Measurements from ENCODE around the gene ZBTB9.

ZBTB9 gene

GRCh38 chr6:33454009-33454946 is at the start of gene ZBTB9:
TSS of gene ZBTB9 (plus strand) at chr6:33454576. CDS start at chr6:33455101, 525 bp downstream.
- Histone ChIP-seq H3K4me3 (replicated peaks; ENCODE audit: low read depth, low read length) (peak within 1 kb of the TSS; percentile 96), H3K36me3 (ENCODE audit: control insufficient read depth, insufficient read depth, low read length) (peaks cover 5% of the 10 kb centered on the region)

GRCh38 chr6:33404884-33405283 is 49.5 kb upstream of the ZBTB9 start:
- DNase-seq (ENCODE audit: extremely low read depth, insufficient read length), result no peak
- TF ChIP-seq CTCF (IDR thresholded peaks at IDR 0.05; ENCODE audit: insufficient read depth, low read length, poor library complexity, severe bottlenecking), result no peak
- peaks cover 27% of the 10 kb centered on the region for H3K36me3 ChIP-seq (ENCODE audit: control insufficient read depth, insufficient read depth, low read length)

More at GRCh38 chr6:33454009-33454946, at the start of gene ZBTB9:
- no peak for TF ChIP-seq CTCF (IDR thresholded peaks at IDR 0.05; ENCODE audit: insufficient read depth, low read length, poor library complexity, severe bottlenecking)
- DNase-seq (ENCODE audit: extremely low read depth, insufficient read length), result peak; percentile 93
- no peaks in the 10 kb centered on the region for H3K27me3 ChIP-seq (replicated peaks; ENCODE audit: control insufficient read depth, insufficient read depth, low read length)

GRCh38 chr6:33405386-33405940 is 48.9 kb upstream of the ZBTB9 start:
- no peak overlapping the region for H3K4me3 ChIP-seq (replicated peaks; ENCODE audit: low read depth, low read length)
- no peak for DNase-seq (ENCODE audit: extremely low read depth, insufficient read length)
- H3K27me3 ChIP-seq (replicated peaks; ENCODE audit: control insufficient read depth, insufficient read depth, low read length), result no peaks in the 10 kb centered on the region
- TF ChIP-seq CTCF (IDR thresholded peaks at IDR 0.05; ENCODE audit: insufficient read depth, low read length, poor library complexity, severe bottlenecking), result no peak
- peaks cover 27% of the 10 kb centered on the region for H3K36me3 ChIP-seq (ENCODE audit: control insufficient read depth, insufficient read depth, low read length)

More at GRCh38 chr6:33404884-33405283, 49.5 kb upstream of the ZBTB9 start:
- H3K4me3 ChIP-seq (replicated peaks; ENCODE audit: low read depth, low read length), result no peak overlapping the region
- H3K27me3 ChIP-seq (replicated peaks; ENCODE audit: control insufficient read depth, insufficient read depth, low read length), result no peaks in the 10 kb centered on the region

- DNase-seq (ENCODE audit: extremely low read depth, insufficient read length), result no peak
- TF ChIP-seq CTCF (IDR thresholded peaks at IDR 0.05; ENCODE audit: insufficient read depth, low read length, poor library complexity, severe bottlenecking), result no peak
- Histone ChIP-seq H3K27me3 (replicated peaks; ENCODE audit: control insufficient read depth, insufficient read depth, low read length) (no peaks in the 10 kb centered on the region), H3K4me3 (replicated peaks; ENCODE audit: low read depth, low read length) (no peak overlapping the region), H3K36me3 (ENCODE audit: control insufficient read depth, insufficient read depth, low read length) (peaks cover 27% of the 10 kb centered on the region)
Measured at GRCh38 chr6:33406126-33406525, 48.2 kb upstream of the ZBTB9 start.

GRCh38 chr6:33407132-33407718 is 47.2 kb upstream of the ZBTB9 start:
- H3K27me3 ChIP-seq (replicated peaks; ENCODE audit: control insufficient read depth, insufficient read depth, low read length), result no peaks in the 10 kb centered on the region
- H3K4me3 ChIP-seq (replicated peaks; ENCODE audit: low read depth, low read length), result no peak overlapping the region
- TF ChIP-seq CTCF (IDR thresholded peaks at IDR 0.05; ENCODE audit: insufficient read depth, low read length, poor library complexity, severe bottlenecking), result peak; percentile 12
- H3K36me3 ChIP-seq (ENCODE audit: control insufficient read depth, insufficient read depth, low read length), result peaks cover 27% of the 10 kb centered on the region
- DNase-seq (ENCODE audit: extremely low read depth, insufficient read length), result no peak
